Measurements from ENCODE around the gene NWD2.

The NWD2 gene

DNA sequence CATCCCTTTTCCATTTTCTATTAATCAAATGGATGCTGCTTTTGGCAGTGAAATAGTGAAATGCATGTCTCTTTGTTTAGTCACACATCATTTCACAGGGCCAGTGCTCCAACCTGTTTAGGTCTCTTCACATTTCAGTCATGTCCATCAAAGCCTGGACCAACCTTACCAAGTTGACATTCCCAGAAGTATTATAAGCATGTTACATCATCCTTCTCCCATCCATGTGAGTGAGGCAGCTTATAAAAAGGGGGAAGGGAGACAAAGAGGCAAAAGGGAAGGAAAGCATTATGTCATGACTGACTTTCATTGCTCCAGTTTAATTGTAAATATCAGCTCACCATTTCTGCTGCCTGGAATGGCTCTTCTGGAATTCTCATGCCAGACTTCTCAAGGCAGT lies 94.4 kb downstream of the NWD2 start:
- no peak for ATAC-seq
- Mint-ChIP-seq H3K4me1 (no peaks in the 10 kb centered on the region), H3K36me3 (no peaks in the 10 kb centered on the region), H3K9me3 (peaks cover 4% of the 10 kb centered on the region), H3K4me3 (no peak overlapping the region), H3K27ac (no peak overlapping the region)
- DNase-seq (ENCODE audit: low spot score in 2 of 2) = no peak

DNA sequence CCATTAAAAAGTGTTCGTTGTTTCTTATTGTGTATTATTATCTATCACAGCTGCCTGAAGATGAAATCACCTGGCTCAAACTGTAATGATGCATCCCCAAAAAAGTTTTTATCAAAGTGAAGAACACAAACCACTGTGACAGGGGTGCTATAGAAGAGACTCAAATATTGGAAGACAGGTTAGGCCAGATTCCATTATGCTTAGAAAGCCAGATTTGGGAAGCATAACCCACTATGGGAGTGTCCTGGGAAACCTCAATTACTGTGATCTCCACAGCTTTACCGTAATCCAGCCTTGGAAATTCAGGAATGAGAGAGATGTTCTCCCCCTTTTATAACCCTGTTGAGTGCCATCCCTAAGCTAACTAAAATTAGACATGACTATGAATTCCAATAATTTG lies 114.2 kb downstream of the NWD2 start:
- H3K4me1 Mint-ChIP-seq = no peaks in the 10 kb centered on the region
- H3K4me3 Mint-ChIP-seq = no peak overlapping the region
- DNase-seq (ENCODE audit: low spot score in 2 of 2) = no peak
- H3K36me3 Mint-ChIP-seq = no peaks in the 10 kb centered on the region
- no peaks in the 10 kb centered on the region for H3K9me3 Mint-ChIP-seq
- no peak overlapping the region for H3K27ac Mint-ChIP-seq
- ATAC-seq = no peak

DNA sequence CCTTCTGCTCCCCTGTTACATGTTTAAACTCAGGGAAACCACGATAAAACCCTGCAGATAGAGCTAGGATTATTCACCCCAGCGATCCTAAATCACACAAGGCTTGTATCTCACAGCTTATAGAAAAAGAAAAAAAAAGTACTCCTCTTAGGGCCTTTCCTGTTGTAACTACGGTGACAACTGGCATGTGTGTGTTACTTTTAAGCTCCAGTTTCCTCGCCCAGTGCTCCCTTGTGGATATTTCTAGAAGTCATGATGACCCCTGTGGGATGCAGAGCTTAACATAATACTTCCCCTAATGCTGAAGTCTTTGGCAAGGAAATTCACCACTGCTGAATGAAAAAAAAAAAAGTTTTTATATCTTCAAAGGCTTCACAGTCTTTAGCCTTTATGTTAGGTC lies 114.7 kb downstream of the NWD2 start:
- Mint-ChIP-seq H3K27ac (no peak overlapping the region), H3K36me3 (no peaks in the 10 kb centered on the region), H3K4me3 (no peak overlapping the region), H3K4me1 (no peaks in the 10 kb centered on the region), H3K9me3 (no peaks in the 10 kb centered on the region)
- DNase-seq (ENCODE audit: low spot score in 2 of 2) (no peak), ATAC-seq (no peak)

DNA sequence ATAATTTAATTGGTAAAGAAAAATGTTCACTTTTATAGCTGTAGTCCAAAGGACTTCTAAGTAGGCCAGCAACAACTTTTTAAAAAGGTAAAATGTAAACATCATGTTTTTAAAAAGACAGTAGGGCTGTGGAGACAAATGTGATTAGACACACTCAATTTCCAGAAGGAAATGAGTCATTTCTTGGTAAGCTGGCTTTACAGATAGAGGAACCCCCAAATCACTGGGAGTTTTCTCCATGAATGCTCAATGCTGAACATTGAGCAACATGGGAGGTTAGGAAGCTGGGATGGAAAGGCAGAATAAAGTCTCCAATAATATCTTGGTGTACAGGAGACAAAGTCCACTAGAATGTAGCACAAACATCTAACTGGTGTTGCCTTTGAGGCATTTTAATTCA lies 121.3 kb downstream of the NWD2 start:
- Mint-ChIP-seq H3K36me3 (no peaks in the 10 kb centered on the region), H3K4me1 (no peaks in the 10 kb centered on the region), H3K4me3 (no peak overlapping the region), H3K9me3 (no peaks in the 10 kb centered on the region), H3K27ac (no peak overlapping the region)
- ATAC-seq (no peak), DNase-seq (ENCODE audit: low spot score in 2 of 2) (no peak)

DNA sequence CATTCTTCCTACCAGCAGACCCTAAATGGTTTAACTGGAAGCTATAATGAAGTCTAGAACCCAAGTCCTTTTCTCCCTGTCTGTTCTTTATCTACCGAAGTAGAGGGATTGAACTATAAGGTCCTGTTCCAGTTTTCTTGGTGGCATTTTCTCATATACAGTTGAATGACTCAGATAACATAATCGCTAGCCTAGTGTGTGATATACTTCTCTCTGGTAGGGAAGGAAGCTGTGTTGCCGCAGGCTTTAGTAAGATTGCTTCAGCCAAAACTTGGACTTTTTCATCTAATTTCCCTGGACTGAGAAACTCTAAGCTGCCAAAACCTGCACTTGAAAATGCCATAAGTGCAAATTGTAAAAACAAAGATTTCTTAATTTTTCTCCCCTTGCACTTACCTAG lies 123.4 kb downstream of the NWD2 start:
- H3K36me3 Mint-ChIP-seq = no peaks in the 10 kb centered on the region
- ATAC-seq (no peak), DNase-seq (ENCODE audit: low spot score in 2 of 2) (no peak)
- H3K9me3 Mint-ChIP-seq = no peaks in the 10 kb centered on the region
- H3K4me1 Mint-ChIP-seq = no peaks in the 10 kb centered on the region
- H3K4me3 Mint-ChIP-seq = no peak overlapping the region
- no peak overlapping the region for H3K27ac Mint-ChIP-seq

DNA sequence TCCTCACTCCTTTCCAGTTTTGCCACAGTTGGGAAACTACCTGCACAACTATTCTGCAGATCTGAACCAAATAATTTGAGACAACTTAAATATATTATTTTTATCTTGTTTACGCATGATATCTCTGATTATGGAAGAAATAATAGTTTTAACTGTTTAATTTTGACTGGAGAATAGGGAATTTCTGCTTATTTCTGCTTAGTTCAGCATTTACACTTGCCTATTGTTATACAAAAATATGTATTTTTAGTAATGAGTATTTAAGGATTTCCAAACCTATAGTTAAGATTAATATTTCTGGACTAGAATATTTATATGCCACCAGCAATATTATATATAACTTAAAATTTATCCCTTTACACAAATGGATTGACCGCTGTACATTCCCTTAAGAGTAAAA lies 125.5 kb downstream of the NWD2 start:
- Mint-ChIP-seq H3K36me3 (no peaks in the 10 kb centered on the region), H3K27ac (no peak overlapping the region), H3K4me3 (no peak overlapping the region), H3K9me3 (no peaks in the 10 kb centered on the region), H3K4me1 (no peaks in the 10 kb centered on the region)
- DNase-seq (ENCODE audit: low spot score in 2 of 2) (no peak), ATAC-seq (no peak)

DNA sequence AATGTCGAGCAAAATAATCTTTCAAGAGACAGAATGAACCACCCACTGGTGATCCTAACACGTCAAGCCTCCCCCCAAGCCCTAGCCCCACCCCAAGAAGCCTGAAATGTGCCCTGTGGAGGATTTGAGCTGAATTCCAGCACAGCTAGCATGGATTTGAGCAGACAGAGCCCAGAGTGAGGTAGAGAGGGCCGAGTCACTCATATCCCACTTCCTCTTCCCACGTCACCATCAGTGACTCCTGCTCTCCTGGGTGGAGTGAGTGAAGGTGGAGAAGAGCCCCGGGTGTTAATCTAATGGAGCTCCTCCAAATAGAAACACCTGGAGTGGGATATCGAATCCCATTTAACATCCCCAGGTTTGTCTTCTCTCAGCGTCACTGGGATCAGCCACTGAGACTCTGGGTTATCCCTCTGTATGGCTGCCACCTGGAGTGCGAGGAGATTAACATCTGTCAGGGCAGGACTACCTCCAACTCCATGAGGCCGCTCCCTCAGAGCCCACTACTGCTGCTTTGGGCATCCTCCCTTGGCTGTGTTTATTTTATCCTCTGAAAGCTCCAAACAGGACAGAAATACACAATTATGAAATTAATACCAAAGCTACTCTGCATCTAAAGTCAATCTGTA lies 136.6 kb downstream of the NWD2 start:
- no peak for ATAC-seq
- Mint-ChIP-seq H3K27ac (no peak overlapping the region), H3K4me3 (no peak overlapping the region), H3K36me3 (no peaks in the 10 kb centered on the region), H3K4me1 (no peaks in the 10 kb centered on the region), H3K9me3 (no peaks in the 10 kb centered on the region)
- DNase-seq (ENCODE audit: low spot score in 2 of 2) = no peak

DNA sequence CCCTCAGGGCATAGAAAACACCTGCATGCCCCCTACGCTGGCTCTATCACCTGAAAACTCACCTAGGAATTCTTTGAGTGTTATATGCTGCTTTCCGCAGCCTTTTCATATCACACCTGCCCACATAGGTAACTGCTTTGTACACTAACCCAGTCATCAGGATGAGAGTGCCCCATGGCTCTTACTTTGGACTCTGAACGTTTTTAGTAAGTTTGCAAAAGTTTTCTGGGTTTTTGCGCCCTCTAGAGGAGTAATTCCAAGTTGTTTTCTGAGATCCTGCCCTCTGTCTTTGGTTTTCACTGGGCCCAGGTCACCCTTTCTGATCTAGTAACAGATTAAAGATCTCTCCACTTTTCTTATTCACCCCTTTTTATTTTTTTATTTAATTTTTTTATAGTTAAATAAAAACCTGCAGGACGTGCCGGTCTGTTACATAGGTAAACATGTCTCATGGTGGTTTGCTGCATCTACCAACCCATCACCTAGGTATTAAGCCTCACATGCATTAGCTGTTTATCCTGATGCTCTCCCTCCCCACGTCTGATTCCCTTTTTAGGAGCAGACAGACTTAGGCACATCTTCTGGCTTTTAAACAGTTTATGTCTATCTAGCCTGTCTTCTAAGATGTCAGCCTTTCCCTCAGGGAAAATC lies 139.2 kb downstream of the NWD2 start:
- H3K27ac Mint-ChIP-seq = no peak overlapping the region
- DNase-seq (ENCODE audit: low spot score in 2 of 2) = peak in 1 of 2 donors; percentile 51
- H3K4me1 Mint-ChIP-seq = no peaks in the 10 kb centered on the region
- no peak overlapping the region for H3K4me3 Mint-ChIP-seq
- no peaks in the 10 kb centered on the region for H3K9me3 Mint-ChIP-seq
- no peak for ATAC-seq
- H3K36me3 Mint-ChIP-seq = no peaks in the 10 kb centered on the region

DNA sequence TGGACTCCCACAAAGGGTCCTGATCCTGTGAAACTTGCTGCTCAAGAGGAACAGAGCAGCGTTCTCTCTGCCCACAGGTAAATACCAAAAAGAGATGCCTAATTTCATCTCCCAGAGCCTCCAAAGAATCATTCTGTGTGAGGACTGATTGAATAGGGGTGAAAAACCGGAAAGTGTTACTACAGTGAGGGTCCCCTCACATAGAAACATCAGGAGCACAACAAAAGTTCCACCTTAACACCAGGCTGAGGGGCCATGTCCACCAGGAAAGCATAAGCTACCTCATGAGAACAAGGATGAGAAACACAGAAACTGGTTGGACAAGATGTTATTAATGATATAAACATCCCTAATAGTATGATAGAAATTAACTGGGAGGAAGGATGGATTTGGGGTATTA lies 140.9 kb downstream of the NWD2 start:
- no peak overlapping the region for H3K27ac Mint-ChIP-seq
- no peak overlapping the region for H3K4me3 Mint-ChIP-seq
- DNase-seq (ENCODE audit: low spot score in 2 of 2) (no peak), ATAC-seq (no peak)
- no peaks in the 10 kb centered on the region for H3K9me3 Mint-ChIP-seq
- no peaks in the 10 kb centered on the region for H3K36me3 Mint-ChIP-seq
- H3K4me1 Mint-ChIP-seq = no peaks in the 10 kb centered on the region

DNA sequence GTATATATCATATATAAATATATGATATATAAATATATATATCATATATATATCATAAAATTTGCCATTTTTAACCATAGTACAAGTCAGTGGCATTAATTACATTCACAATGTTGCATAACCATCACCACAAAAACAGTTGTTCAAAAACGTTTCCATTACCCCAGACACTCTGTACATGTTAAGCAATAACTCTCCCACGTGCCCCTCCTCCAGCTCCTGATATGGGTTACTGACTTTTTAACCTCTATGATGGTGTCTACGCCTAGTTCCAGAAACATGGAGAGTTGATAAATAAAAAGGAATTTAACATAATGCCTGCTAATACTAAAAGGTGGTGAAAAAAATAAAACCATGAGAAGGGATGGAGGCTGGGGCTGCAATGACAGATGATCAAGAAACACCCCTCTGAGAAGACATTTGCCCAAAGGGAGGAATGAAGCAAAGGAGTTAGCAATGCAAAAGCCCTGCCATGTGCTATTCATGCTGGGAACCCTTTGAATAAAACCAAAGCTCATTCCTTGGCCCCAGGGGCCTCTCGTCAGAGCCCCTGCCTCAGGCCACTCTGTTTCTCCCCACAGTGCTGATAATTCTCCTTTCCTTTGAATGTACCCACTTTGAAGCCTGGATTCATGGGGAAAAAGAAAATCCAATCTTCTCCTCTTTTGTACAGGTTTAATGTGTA lies 144.3 kb downstream of the NWD2 start:
- no peaks in the 10 kb centered on the region for H3K9me3 Mint-ChIP-seq
- no peaks in the 10 kb centered on the region for H3K36me3 Mint-ChIP-seq
- H3K27ac Mint-ChIP-seq = no peak overlapping the region
- ATAC-seq = no peak
- H3K4me1 Mint-ChIP-seq = no peaks in the 10 kb centered on the region
- DNase-seq (ENCODE audit: low spot score in 2 of 2) = no peak
- H3K4me3 Mint-ChIP-seq = no peak overlapping the region

DNA sequence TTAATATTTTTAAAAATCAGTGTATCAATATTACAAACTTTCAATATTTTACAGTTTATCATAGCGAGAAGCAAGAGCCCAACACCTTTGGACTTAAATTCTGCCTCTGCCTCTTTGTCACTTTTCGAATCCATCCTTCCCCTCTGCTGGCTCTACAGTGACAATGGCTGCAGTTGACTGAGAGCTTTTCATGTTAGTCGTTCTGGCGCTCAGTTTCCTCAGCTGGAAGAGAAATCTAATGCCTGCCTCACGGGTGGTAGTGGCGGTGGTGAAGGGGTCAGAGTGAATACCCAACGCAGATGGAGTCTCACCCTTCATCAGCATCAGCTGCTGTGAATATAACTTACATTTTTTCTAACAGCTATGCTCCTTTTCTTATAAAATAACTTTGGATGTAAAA lies 144.8 kb downstream of the NWD2 start:
- Mint-ChIP-seq H3K27ac (no peak overlapping the region), H3K9me3 (no peaks in the 10 kb centered on the region), H3K36me3 (no peaks in the 10 kb centered on the region), H3K4me1 (no peaks in the 10 kb centered on the region), H3K4me3 (no peak overlapping the region)
- ATAC-seq = no peak
- no peak for DNase-seq (ENCODE audit: low spot score in 2 of 2)

DNA sequence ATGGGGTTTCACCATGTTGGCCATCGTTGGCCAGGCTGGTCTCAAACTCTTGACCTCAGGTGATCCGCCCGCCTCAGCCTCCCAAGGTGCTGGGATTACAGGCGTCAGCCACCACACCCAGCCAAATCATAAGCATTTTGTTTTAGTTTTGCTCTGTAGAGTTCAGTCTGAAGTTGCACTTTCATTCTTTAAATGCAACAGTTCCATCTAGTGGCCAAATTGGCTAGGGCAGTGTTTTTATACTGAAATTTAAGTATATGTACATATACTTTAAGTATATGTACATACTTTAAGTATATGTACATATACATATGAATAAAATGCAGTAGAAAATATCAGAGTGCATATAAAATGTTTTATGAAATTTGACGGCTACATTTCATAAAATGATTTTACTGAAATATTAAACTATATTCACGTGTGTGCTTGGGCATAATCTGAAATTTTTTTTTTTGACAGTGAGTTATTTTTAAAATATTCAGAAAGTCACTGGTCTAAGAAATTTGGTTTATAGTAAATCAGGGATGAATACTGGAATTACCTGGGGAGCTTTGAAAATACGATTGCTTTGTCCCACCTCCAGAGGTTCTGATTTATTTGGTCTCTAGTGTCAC lies 145.5 kb downstream of the NWD2 start:
- H3K36me3 Mint-ChIP-seq = no peaks in the 10 kb centered on the region
- H3K27ac Mint-ChIP-seq = no peak overlapping the region
- peak; percentile 48 for ATAC-seq
- no peaks in the 10 kb centered on the region for H3K9me3 Mint-ChIP-seq
- DNase-seq (ENCODE audit: low spot score in 2 of 2) = peak in 1 of 2 donors; percentile 51
- H3K4me1 Mint-ChIP-seq = no peaks in the 10 kb centered on the region
- no peak overlapping the region for H3K4me3 Mint-ChIP-seq

DNA sequence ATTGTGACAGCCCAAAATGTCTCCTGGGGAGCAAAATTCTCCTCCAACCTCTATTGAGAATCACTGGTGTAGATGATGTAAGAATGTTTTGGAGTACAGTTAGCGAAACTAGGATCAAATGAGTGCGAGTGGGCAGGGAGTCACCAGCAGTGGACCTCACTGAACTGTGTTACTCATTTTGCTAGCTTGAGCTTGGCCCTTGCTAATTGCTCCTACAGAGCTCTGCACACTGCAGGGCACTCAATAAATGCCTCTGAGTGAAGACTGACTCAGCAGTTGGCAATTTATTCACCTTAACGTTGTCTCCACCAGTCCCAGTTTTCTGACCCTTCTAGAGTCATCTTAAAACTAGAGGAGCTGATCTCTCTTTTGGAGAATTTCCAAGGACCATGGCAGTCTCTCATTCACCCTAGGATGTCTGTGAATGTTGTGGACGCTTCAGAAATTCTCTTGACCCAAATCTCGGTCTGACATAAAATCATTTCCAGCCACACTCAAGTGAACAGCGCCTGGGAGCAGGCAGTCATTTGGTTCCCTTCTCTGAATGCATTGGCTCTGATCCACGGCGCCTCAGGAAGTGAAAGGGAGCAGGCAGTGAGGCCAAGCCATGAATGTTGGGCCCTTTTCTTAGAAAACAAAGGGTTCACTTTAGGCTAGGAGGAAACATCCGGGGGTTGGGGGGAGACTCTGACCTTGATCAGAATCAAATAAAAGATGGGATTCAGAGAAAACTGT lies 148.1 kb downstream of the NWD2 start:
- Mint-ChIP-seq H3K4me1 (no peaks in the 10 kb centered on the region), H3K4me3 (no peak overlapping the region), H3K27ac (no peak overlapping the region), H3K9me3 (peaks cover under 1% of the 10 kb centered on the region), H3K36me3 (no peaks in the 10 kb centered on the region)
- DNase-seq (ENCODE audit: low spot score in 2 of 2) (no peak), ATAC-seq (no peak)

DNA sequence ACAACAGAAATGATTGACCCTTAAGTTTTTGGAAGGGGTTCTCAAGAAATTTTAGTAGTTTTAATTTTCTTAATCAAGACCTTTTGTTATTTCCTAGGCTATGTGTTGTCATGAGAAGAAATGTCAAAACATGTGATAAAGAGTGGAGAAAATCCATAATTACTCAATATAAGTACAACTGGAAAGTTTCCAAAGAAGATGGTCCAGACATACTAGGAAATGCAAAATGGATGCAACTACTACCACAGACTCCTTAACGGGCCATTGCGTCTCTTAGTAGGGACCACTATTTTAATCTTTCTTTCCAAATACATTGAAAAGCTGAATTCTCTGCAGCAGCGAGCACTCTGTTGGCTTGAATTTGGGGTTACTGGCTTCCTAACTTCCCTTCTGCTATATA lies 148.8 kb downstream of the NWD2 start:
- H3K36me3 Mint-ChIP-seq = no peaks in the 10 kb centered on the region
- H3K27ac Mint-ChIP-seq = no peak overlapping the region

DNA sequence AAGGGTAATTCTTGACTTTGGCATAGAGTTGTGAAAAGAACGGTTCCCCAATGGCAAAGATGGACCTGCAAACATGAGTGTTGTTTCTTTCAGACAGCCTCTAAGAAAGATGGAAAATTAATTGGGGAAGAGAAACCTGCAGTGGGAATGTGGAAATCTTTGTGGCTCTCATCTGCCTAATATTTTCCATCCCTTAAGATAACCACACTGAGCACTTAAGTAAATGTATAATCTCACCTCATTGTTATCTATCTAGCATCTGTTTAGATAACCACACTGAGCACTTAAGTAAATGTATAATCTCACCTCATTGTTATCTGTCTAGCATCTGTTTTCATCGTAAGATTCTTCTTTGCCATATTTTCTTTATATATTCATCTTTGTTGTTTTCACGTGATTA lies 149.3 kb downstream of the NWD2 start:
- no peaks in the 10 kb centered on the region for H3K4me1 Mint-ChIP-seq
- peaks cover 3% of the 10 kb centered on the region for H3K9me3 Mint-ChIP-seq
- no peaks in the 10 kb centered on the region for H3K36me3 Mint-ChIP-seq
- DNase-seq (ENCODE audit: low spot score in 2 of 2) (no peak), ATAC-seq (no peak)
- H3K27ac Mint-ChIP-seq = no peak overlapping the region
- H3K4me3 Mint-ChIP-seq = no peak overlapping the region

More for the DNA sequence above, 148.8 kb downstream of the NWD2 start:
- no peak overlapping the region for H3K4me3 Mint-ChIP-seq
- H3K4me1 Mint-ChIP-seq = no peaks in the 10 kb centered on the region
- peaks cover 3% of the 10 kb centered on the region for H3K9me3 Mint-ChIP-seq
- DNase-seq (ENCODE audit: low spot score in 2 of 2) (no peak), ATAC-seq (no peak)
